Right lobe of liver (tissue), 4 donors: ENCODE results near the gene PLA2G4C.

Experiments
- CTCF ChIP-seq, 4 donors: fragments of 200-600 bp in 3 of 4; fragments of 450-650 bp in 1 of 4; IDR thresholded peaks; one replicate each; pipeline versions ENCODE4 v1.5.1 to v1.8.0; 2016 to 2022; ENCODE audit warnings: antibody characterized with exemption in 4 of 4, mild to moderate bottlenecking in 2 of 4
- POLR2A ChIP-seq: fragments of 450-650 bp; IDR thresholded peaks from one replicate; pipeline ENCODE4 v1.6.1; 2017; ENCODE audit warnings: antibody characterized with exemption, mild to moderate bottlenecking
- donor health status: DM: no; HTN: no; CAD: no.
- donor health status: DM: no; HTN: no; CAD: no.
- donor health status: DM: no; HTN: yes; CAD: no.

GRCh38 chr19:48154003-48154402 lies 43.4 kb upstream of the PLA2G4C start:
- TF ChIP-seq POLR2A: no peak
- TF ChIP-seq CTCF (IDR thresholded peaks at IDR 0.05): no peak
